Measurements from ENCODE around the gene CTNNAL1.

Gene CTNNAL1

DNA sequence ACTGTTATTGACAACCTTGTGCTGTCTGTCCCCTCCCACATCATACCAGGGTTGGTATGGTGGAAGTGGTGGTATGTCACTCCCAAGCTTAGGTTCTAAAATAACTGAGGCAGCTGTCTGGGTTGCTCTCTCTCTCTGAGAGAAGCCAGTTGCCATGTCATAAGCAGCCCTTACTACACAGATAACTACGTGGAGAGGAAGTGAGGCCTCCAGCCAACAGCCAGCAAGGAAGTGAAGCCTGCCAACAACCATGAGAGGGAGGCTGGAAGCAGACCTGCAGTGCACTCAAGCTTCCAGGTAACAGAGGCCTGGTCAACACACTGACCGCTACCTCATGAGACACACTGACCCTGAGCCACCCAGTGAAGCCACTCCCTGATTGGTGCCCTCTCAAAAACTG lies 18.6 kb downstream of the CTNNAL1 start:
- no peak overlapping the region for H3K4me3 ChIP-seq (ENCODE audit: low read depth, low read length)
- TF ChIP-seq, protein P1, sequence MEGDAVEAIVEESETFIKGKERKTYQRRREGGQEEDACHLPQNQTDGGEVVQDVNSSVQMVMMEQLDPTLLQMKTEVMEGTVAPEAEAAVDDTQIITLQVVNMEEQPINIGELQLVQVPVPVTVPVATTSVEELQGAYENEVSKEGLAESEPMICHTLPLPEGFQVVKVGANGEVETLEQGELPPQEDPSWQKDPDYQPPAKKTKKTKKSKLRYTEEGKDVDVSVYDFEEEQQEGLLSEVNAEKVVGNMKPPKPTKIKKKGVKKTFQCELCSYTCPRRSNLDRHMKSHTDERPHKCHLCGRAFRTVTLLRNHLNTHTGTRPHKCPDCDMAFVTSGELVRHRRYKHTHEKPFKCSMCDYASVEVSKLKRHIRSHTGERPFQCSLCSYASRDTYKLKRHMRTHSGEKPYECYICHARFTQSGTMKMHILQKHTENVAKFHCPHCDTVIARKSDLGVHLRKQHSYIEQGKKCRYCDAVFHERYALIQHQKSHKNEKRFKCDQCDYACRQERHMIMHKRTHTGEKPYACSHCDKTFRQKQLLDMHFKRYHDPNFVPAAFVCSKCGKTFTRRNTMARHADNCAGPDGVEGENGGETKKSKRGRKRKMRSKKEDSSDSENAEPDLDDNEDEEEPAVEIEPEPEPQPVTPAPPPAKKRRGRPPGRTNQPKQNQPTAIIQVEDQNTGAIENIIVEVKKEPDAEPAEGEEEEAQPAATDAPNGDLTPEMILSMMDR (IDR thresholded peaks at IDR 0.05; ENCODE audit: borderline replicate concordance, insufficient read depth, low read depth, low read length): no peak

DNA sequence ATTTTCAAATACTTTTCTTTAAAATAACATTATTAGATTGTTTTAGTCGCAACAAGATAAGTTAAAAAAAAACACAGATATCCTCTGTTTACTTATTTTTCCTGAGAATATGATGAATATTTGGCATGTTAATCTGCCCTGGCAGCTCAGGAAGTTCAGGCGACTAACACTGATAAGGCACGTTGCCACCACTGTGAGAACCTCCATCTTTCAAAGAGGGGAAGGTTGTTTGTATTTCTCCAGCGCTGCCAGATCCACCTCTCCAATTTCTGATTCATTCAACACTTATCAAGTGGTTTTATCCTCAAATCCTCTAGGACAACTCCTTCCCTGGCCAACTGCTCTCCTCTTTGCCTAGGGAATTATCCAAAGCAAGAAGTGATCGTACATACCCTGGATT lies 21.8 kb downstream of the CTNNAL1 start:
- H3K4me3 ChIP-seq (ENCODE audit: low read depth, low read length): no peak overlapping the region
- TF ChIP-seq, protein P1 (IDR thresholded peaks at IDR 0.05; ENCODE audit: borderline replicate concordance, insufficient read depth, low read depth, low read length): no peak

DNA sequence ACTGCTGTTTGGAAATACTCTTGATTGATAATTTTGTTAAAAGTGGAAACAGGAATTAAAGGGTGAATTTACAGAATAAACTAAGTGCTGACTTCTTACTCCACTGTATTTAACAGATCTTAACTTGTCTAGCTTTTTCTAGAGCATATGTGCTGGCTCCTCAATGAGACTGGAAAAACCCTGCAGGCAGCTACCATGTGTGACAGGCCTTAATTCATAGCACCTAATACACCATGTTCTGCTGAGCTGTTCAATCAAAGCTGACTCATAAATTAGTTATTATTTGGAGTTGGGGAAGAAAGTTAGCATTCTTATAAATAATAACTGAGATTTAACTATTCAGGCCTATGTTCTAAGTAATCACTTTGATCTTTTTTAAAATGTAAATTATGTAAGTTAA lies 29.4 kb downstream of the CTNNAL1 start:
- TF ChIP-seq, protein P1 (IDR thresholded peaks at IDR 0.05; ENCODE audit: borderline replicate concordance, insufficient read depth, low read depth, low read length): no peak
- no peak overlapping the region for H3K4me3 ChIP-seq (ENCODE audit: low read depth, low read length)

DNA sequence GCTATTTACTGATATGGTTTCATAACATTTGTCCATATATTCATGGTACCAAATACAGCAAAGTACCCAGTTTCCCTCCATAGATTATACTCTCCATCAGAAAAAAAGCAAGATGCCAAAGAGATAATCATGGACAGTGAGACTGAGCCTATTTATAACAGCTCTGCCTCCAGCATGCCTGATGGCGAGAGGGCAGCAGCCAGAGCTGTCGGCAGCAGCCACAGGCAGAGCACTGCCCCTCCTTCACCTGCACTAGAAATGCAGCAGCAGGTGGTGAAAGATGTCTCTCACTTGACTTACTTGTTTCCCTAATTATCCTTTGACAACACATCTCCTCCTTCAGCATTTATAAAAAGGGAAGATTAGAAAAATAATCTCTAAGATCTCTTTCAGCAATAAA lies 32.4 kb downstream of the CTNNAL1 start:
- H3K4me3 ChIP-seq (ENCODE audit: low read depth, low read length): no peak overlapping the region
- TF ChIP-seq, protein P1 (IDR thresholded peaks at IDR 0.05; ENCODE audit: borderline replicate concordance, insufficient read depth, low read depth, low read length): no peak

DNA sequence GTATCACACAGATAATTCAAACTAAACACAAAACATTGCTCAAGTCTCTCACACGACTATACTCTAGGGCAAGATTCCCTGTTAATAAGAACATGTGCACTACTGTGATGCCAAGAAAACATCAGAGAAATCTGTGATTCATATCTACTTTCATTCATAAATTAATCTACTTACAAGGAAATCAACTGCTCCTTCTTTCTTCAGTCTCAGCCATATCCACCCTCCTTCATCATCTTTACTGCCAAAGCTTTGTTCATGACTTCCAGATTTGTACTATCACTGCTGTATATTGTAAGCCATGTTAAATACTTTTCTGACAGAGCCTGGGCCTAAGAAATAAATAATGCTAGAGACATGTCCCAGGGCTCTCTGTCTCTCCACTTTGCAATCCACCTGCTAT lies 35.1 kb downstream of the CTNNAL1 start:
- TF ChIP-seq, protein P1 (IDR thresholded peaks at IDR 0.05; ENCODE audit: borderline replicate concordance, insufficient read depth, low read depth, low read length): no peak
- H3K4me3 ChIP-seq (ENCODE audit: low read depth, low read length): no peak overlapping the region

DNA sequence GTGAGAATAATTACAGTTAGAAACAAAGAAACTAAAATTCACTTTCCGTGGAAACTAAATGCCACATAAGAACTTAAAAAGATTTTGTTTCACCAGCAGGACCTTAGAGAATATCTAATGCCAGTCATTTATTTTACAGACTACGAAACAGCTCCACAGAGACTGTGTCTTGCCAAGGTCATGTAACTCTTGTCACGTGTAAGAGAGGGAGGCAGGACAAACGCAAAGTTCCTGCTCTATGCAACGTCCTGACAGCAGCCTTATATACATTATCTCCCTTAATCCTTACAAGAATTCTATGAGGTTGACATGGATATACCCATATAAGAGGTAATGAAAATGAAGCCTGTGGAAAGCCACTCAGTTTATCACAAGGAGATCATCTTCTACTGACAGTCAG lies 39.4 kb downstream of the CTNNAL1 start:
- TF ChIP-seq, protein P1 (IDR thresholded peaks at IDR 0.05; ENCODE audit: borderline replicate concordance, insufficient read depth, low read depth, low read length): no peak
- no peak overlapping the region for H3K4me3 ChIP-seq (ENCODE audit: low read depth, low read length)

DNA sequence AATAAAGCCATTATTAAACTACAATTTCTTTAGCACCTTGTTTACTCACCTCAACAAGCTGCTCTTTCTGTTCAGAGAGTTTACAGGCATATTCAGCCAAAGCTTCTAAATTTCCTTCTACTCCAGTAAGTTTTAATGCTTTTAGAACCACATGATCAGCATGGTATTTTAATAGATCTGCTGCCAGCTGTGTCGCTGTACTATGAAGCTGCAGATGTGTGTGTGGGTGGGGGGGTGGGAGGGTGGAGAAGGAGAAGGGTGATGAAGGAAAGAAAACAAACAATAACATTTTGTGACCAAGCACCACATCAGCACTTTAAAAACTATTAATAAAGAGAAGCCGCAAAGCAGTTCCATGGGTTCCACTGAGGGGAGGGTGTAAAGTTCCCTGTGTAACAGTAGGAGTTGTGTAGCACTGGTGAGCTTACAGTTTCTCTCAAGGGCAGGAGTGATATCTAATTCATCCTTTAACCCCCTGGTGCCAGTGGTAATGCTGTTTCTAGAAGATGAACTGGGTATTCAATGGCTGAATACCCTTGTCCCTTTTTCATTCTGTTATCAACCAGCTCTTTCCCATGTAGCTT lies 40.6 kb downstream of the CTNNAL1 start:
- no peak overlapping the region for H3K4me3 ChIP-seq (ENCODE audit: low read depth, low read length)
- TF ChIP-seq, protein P1 (IDR thresholded peaks at IDR 0.05; ENCODE audit: borderline replicate concordance, insufficient read depth, low read depth, low read length): no peak

Data from GM12875 (cell line).